Activated CD4-positive, alpha-beta T cell treated with anti-CD3 and anti-CD28 coated beads, Interleukin-10, Interleukin-2, amounts not matched to agents 100 ng/mL and 50 ng/mL, durations not matched to agents 16 hours and 8 hours (primary cell): ENCODE results near the gene CACNA1D.
A peak's percentile ranks its signal among the peaks of the same experiment; 100 is the strongest.

Source experiments
- DNase-seq: peaks from one replicate; pipeline ENCODE4 v3.0.0-alpha.2; 2020

Gene CACNA1D

GRCh38 chr3:53835257-53835656 is 340.8 kb downstream of the CACNA1D start:
- no peak for DNase-seq

GRCh38 chr3:53836084-53836872 is 341.9 kb downstream of the CACNA1D start:
- no peak for DNase-seq

- DNase-seq: no peak
These were observed 342.9 kb downstream of the CACNA1D start for GRCh38 chr3:53837331-53837730.

- no peak for DNase-seq
These were observed 346.9 kb downstream of the CACNA1D start for GRCh38 chr3:53841296-53841695.

DNA sequence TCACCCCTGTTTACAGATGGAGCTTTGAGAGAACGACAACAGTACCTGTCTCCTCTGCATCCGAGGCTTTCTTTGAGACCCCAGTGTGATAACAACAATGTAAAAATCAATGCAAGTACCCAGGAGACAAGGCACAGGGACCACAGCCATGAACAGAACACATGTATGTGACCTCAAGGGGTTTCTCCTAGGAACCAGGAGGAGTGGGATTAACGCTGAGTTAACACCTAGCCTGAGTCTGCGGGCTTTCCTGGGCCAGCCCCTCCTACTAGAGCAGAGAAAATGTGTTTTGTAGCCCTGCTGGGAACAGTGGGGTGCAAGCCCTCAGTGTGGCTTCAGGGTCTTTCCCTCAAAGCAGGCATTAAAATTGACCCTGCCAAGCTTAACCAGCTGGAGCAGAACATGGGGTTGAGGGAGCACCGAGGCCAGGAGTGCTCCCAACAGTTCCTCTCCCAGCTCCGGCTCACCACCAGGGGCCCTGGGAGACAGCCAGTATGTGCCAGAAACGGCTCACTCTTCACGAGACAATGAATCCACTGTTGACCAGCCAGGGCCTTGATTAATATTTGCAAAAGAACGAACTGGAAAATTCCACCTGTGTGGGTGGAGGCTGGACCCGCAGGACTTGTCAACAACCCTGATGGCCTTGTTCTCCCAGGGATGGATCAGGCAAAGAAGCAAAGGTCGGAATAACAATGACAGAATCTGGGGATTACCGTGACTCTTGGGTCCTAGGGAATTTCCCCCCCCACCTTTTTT is 348.2 kb downstream of the CACNA1D start:
- no peak for DNase-seq

GRCh38 chr3:53843195-53844177 is 349.1 kb downstream of the CACNA1D start:
- no peak for DNase-seq

DNA sequence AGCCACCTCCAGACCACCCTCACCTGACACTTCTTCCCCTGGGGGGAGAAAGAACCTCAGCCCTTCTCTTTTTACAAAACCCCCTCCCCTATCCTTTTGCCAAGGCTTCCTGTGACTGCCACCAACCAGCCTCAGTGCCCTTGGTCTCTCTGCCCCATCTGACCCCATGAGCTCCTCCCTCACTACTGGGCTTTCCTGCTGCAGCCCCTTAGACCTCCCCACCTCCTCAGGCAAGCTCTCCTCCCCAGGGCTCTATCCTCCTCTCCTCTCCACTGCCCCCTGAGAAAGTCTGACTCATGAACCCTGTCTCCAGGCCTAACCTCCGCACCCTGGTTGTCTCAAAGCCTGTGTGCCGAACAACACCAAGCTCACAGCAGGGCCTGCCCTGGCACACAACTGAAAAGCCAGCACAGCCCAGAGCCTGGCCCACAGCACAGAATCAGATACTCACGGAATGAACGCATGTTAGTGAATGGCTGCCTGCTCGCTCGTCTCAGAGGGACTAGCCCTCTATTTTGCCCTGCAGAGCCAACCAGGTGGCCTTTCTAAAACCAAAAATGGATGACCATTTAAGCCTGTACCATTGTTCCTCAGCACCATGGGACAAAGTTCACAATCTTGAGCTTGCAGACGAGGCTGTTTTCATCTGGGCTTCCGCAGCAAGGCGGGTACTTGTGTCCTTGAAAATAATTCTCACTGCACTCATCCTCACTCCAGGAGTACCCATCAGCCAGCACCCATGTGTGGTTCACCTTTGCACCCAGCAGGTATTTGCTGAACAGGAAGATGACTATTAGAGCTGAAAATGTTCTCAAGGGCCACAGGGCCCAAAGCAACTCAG is 350.1 kb downstream of the CACNA1D start:
- no peak for DNase-seq

DNA sequence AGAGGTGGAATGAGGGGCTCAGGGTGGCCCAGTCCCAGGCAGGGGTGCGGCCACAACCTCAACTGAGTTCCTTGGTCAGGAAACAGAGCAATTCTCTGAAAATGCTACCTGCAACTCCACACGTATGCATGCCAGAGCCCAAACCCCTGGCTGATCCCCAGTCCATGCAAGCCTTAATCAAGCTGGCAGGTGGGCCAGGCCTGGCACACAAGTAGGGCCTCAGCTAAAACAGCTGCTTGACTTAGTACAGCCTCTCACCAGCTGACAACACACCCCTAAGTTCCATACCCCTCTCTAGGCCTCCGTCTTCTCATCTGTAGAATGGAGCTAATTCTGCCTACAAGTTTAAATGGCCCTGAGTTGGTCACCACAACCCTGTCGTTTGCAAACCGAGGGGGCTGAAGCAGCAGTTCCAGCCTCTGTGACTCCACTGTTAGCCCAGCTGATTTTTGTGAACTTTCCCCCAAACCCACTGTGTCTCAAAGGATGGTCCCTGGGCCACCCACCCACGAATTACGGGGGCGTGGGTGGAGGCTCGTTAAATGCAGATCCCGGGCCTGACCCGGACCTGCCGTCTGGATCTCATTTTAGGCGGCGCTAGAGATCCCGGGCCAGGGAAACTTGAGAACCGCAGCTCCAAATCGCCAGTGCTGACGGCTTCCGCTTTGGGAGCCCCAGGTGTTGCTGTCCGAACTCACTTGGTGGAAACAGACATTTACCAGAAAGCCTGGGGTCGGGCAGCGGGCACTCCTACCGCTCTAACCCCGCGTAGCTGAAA is 350.9 kb downstream of the CACNA1D start:
- peak; percentile 8 for DNase-seq

GRCh38 chr3:53845881-53846133 is 351.4 kb downstream of the CACNA1D start:
- DNase-seq: no peak

DNA sequence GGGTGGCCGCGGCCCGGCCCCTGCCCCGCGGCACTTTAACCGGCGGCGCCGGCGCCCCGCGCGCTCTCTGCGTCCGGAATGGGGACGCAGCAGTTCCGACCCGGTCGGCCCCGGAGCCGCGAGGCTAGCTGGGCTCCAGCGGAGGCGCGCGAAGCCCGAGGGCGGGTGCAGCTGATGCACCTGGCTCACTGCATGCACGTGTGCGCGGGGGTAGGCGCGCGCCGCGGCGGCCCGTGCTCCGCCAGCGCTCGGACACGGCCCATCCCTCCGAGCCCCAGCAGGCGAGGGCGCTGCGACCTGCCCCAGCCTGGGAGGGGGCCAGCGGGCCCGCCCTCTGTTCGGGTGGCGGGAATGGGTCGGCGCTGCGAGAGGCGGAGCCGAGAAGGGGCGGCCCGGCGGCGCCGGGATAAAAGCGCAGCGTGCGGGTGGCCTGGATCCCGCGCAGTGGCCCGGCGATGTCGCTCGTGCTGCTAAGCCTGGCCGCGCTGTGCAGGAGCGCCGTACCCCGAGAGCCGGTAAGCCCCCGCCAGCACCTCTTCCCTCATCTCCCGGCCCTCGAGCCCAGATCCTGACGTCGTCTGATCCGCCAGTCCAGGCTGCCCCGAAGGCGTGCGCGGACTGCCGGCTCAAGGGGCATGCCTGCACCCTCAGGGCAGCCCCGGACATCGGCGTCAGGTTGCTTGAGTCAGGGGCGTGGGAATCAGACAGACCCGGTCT is 351.9 kb downstream of the CACNA1D start, which contains the start of the genes CHDH and IL17RB:
TSS of gene CHDH (minus strand) at position 286 of the 717 bp plus-strand sequence. CDS start 22,411 bp downstream, outside the sequence.
TSS of gene IL17RB (plus strand) at position 435 of the 717 bp plus-strand sequence. CDS start at position 456, 21 bp downstream.
- DNase-seq: peak; percentile 44

- DNase-seq: no peak
These were observed 352.4 kb downstream of the CACNA1D start for GRCh38 chr3:53846851-53847155.

- DNase-seq: no peak
These were observed 355.5 kb downstream of the CACNA1D start for GRCh38 chr3:53849916-53850315.

DNA sequence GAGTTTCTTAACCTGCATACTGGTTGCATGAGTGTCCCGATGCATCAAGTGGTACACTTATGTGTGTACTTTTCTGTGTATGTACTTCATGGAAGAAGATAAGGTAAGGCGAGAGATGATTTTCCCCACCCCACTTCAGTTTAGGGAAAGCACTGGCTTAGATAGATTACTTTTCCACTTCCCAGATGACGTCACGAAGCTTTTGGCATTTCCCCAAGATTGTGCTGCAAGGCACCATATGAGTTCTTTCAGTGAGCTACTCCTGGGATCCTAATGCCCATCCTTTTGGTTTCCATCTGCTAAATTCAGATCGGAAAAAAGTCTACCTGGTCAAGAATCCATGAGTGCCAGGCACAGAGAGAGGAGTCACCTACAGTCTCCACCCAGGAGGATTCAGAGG is 356.5 kb downstream of the CACNA1D start:
- DNase-seq: no peak

DNA sequence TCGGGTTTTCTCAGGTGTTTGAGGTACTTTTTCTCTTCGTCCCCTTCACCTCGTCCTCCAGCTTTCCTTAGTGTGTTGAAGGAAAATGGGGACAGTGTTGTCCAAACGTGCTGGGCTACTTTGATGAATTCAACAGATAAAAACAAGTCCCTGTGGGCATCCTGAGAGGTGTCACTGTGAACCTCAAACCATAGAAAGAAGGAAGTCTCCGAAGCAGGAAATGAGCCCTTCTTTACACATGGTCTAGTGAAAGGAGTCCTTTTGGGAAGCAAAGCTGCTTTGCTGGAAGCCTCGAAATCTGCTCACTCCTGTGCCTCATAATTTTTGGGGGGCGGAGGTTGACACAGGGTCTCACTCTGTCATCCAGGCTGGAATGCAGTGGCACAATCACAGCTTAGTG is 362.6 kb downstream of the CACNA1D start:
- DNase-seq: no peak

- DNase-seq: no peak
These were observed 363.8 kb downstream of the CACNA1D start for GRCh38 chr3:53858096-53858741.

- no peak for DNase-seq
These were observed 364.8 kb downstream of the CACNA1D start for GRCh38 chr3:53859178-53859577.

GRCh38 chr3:53860196-53860595 is 365.8 kb downstream of the CACNA1D start:
- no peak for DNase-seq

GRCh38 chr3:53862241-53862640 is 367.8 kb downstream of the CACNA1D start:
- no peak for DNase-seq

DNA sequence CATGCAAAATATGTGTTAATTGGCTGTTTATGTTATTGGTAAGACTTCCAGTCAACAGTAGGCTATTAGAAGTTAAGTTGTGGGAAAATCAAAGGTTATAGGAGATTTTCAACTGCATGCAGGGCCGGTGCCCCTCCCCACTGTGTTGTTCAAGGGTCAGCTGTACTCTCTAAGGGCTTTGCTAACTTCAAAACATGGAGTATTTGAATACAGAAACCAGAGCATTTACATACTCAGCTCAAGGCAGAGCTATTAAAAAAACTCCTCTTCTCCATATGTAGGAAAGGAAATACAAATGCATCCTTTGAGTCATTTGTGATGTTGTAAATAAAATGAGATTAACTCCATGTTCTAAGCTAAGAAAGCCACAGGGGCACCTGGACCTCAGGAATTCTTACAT is 368.7 kb downstream of the CACNA1D start:
- no peak for DNase-seq
